MM.1S (cell line): ENCODE measurements around the gene NOX1.

Experiments
- DNase-seq: peaks from one replicate; pipeline ENCODE4 v3.0.0-alpha.2; 2015
- H2AFZ ChIP-seq: fragments of 300-600 bp; sonication (generic); 2 replicates; pipeline ENCODE4 v1.6.0; 2016; ENCODE audit warnings: antibody characterized with exemption, low read length
- H3F3A ChIP-seq: fragments of 300-600 bp; sonication (generic); 2 replicates; pipeline ENCODE4 v1.6.1; 2016; ENCODE audit warnings: mild to moderate bottlenecking, antibody characterized with exemption, low read length, moderate library complexity, mixed read lengths; ENCODE audit not compliant: insufficient read depth
- H3K27ac ChIP-seq: fragments of 300-600 bp; sonication (generic); 2 replicates; pipeline ENCODE4 v1.5.1; 2016; ENCODE audit warnings: mild to moderate bottlenecking, low read length
- H3K27me3 ChIP-seq: fragments of 300-600 bp; sonication (generic); replicated peaks from 2 replicates; pipeline ENCODE4 v1.6.0; 2016; ENCODE audit warnings: low read length; ENCODE audit not compliant: insufficient read depth
- H3K36me3 ChIP-seq: fragments of 300-600 bp; sonication (generic); replicated peaks from 2 replicates; pipeline ENCODE4 v1.6.1; 2016; ENCODE audit warnings: mild to moderate bottlenecking, low read length, mixed read lengths; ENCODE audit not compliant: insufficient read depth
- H3K4me1 ChIP-seq: fragments of 300-600 bp; sonication (generic); 2 replicates; pipeline ENCODE4 v1.6.1; 2016; ENCODE audit warnings: low read length, mixed read lengths
- H3K4me2 ChIP-seq: fragments of 300-600 bp; sonication (generic); 2 replicates; pipeline ENCODE4 v1.6.0; 2016; ENCODE audit warnings: low read depth, low read length
- H3K4me3 ChIP-seq: fragments of 300-600 bp; sonication (generic); 2 replicates; pipeline ENCODE4 v1.5.1; 2016; ENCODE audit warnings: low read length, mixed read lengths
- H3K79me2 ChIP-seq: fragments of 300-600 bp; sonication (generic); 2 replicates; pipeline ENCODE4 v1.6.1; 2016; ENCODE audit warnings: mixed run types, low read length, mixed read lengths
- H3K9ac ChIP-seq: fragments of 300-600 bp; sonication (generic); 2 replicates; pipeline ENCODE4 v1.6.1; 2016; ENCODE audit warnings: low read length, mixed read lengths
- H3K9me2 ChIP-seq: fragments of 300-600 bp; sonication (generic); replicated peaks from 2 replicates; pipeline ENCODE4 v1.6.1; 2016; ENCODE audit warnings: mild to moderate bottlenecking, low read length, mixed read lengths; ENCODE audit not compliant: insufficient read depth
- H3K9me3 ChIP-seq: fragments of 300-600 bp; sonication (generic); replicated peaks from 2 replicates; pipeline ENCODE4 v1.6.1; 2016; ENCODE audit warnings: mild to moderate bottlenecking, low read length, mixed read lengths; ENCODE audit not compliant: insufficient read depth
- H4K20me1 ChIP-seq: fragments of 300-600 bp; sonication (generic); 2 replicates; pipeline ENCODE4 v1.6.1; 2016; ENCODE audit warnings: mild to moderate bottlenecking, low read length, moderate library complexity, mixed read lengths; ENCODE audit not compliant: insufficient read depth
- EZH2 ChIP-seq: fragments of 300-600 bp; sonication (generic); optimal IDR thresholded peaks from 2 replicates; pipeline ENCODE3; 2017; ENCODE audit warnings: low read depth, mild to moderate bottlenecking, antibody characterized with exemption, low read length, mixed read lengths
- EZH2phosphoT487 ChIP-seq: fragments of 300-600 bp; sonication (generic); IDR thresholded peaks from 2 replicates; pipeline ENCODE4 v1.6.1; 2018; ENCODE audit warnings: antibody characterized with exemption, low read length
- TF ChIP-seq, protein P1 (sequence below): fragments of 300-600 bp; sonication (generic); IDR thresholded peaks from 2 replicates; pipeline ENCODE4 v1.5.1; 2016; ENCODE audit warnings: antibody characterized with exemption, low read length, mixed read lengths

NOX1 gene

GRCh38 chrX:100895365-100896075 is 21.4 kb upstream of the NOX1 start:
- Histone ChIP-seq H3K79me2 (no peaks in the 10 kb centered on the region), H3K4me2 (no peak overlapping the region), H3K27me3 (no peaks in the 10 kb centered on the region), H4K20me1 (no peaks in the 10 kb centered on the region), H3K36me3 (no peaks in the 10 kb centered on the region), H3K4me1 (no peaks in the 10 kb centered on the region), H3K9me3 (no peaks in the 10 kb centered on the region), H3K27ac (no peak overlapping the region), H3F3A (no peaks in the 10 kb centered on the region), H3K9me2 (no peaks in the 10 kb centered on the region), H3K9ac (no peak overlapping the region), H2AFZ (peak overlapping the region; percentile 42; the same call in 1 of the 2 replicates), H3K4me3 (no peak overlapping the region)
- peak; percentile 35 for DNase-seq
- TF ChIP-seq EZH2phosphoT487 (no peak), EZH2 (no peak)
- TF ChIP-seq, protein P1, sequence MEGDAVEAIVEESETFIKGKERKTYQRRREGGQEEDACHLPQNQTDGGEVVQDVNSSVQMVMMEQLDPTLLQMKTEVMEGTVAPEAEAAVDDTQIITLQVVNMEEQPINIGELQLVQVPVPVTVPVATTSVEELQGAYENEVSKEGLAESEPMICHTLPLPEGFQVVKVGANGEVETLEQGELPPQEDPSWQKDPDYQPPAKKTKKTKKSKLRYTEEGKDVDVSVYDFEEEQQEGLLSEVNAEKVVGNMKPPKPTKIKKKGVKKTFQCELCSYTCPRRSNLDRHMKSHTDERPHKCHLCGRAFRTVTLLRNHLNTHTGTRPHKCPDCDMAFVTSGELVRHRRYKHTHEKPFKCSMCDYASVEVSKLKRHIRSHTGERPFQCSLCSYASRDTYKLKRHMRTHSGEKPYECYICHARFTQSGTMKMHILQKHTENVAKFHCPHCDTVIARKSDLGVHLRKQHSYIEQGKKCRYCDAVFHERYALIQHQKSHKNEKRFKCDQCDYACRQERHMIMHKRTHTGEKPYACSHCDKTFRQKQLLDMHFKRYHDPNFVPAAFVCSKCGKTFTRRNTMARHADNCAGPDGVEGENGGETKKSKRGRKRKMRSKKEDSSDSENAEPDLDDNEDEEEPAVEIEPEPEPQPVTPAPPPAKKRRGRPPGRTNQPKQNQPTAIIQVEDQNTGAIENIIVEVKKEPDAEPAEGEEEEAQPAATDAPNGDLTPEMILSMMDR = peak; percentile 60

DNA sequence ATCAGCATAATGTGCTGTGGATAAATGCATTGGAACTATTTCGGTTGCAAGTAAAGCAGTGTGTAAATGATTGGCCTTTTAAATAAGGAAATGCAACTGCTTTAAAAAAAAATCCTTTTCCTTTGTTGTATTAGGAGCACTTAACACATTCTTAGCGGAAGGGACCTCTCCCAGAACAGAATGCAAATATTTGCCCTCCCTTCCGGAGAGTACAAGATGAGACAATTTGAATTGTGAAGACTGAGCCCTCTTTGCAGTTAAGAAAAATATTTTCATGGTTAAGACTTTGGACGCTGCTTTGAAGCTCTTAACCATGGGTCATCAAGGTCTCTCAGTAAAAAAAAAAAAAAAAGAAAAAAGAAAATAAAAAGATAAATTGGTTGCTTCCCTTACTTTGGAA is 9.5 kb upstream of the NOX1 start:
- H2AFZ ChIP-seq = no peak overlapping the region
- no peak for DNase-seq

DNA sequence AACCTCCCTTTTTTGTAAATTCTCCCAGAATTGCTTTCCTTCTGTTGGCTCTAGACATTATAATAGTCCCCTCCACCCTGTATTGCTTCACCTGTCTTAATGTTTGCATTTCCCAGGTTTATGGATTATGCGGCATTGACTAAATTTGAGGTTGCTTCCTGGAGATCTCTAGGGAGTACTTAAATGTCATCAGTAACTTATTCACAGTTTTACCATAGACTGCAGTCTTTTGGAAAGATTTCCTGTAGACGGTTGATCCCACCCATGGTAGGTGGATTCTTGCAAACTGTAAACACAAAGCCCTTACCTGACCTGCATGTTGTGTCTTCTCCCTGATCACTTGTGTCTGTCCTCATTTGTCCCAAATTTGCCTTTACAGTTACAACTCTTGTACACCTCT is 6.2 kb upstream of the NOX1 start:
- no peak overlapping the region for H3K9ac ChIP-seq
- no peaks in the 10 kb centered on the region for H3K4me1 ChIP-seq
- H3K4me2 ChIP-seq = no peak overlapping the region
- no peaks in the 10 kb centered on the region for H3K9me2 ChIP-seq
- no peaks in the 10 kb centered on the region for H3K27me3 ChIP-seq
- TF ChIP-seq, protein P1 = no peak
- TF ChIP-seq EZH2 (no peak), EZH2phosphoT487 (no peak)
- no peaks in the 10 kb centered on the region for H3K79me2 ChIP-seq
- no peak overlapping the region for H3K4me3 ChIP-seq
- no peaks in the 10 kb centered on the region for H3F3A ChIP-seq
- H3K27ac ChIP-seq = no peak overlapping the region
- no peaks in the 10 kb centered on the region for H4K20me1 ChIP-seq
- H2AFZ ChIP-seq = no peak overlapping the region
- H3K36me3 ChIP-seq = no peaks in the 10 kb centered on the region
- no peak for DNase-seq
- H3K9me3 ChIP-seq = no peaks in the 10 kb centered on the region

More for the DNA sequence above, 9.5 kb upstream of the NOX1 start:
- H3K4me3 ChIP-seq = no peak overlapping the region
- H3K27me3 ChIP-seq = no peaks in the 10 kb centered on the region
- no peaks in the 10 kb centered on the region for H4K20me1 ChIP-seq
- no peaks in the 10 kb centered on the region for H3K9me2 ChIP-seq
- H3K27ac ChIP-seq = no peak overlapping the region
- H3K79me2 ChIP-seq = no peaks in the 10 kb centered on the region
- H3K9me3 ChIP-seq = no peaks in the 10 kb centered on the region
- H3K36me3 ChIP-seq = no peaks in the 10 kb centered on the region
- H3K4me1 ChIP-seq = no peaks in the 10 kb centered on the region
- H3K9ac ChIP-seq = no peak overlapping the region
- no peaks in the 10 kb centered on the region for H3F3A ChIP-seq
- H3K4me2 ChIP-seq = no peak overlapping the region
- no peak for TF ChIP-seq EZH2phosphoT487
- TF ChIP-seq, protein P1 = no peak
- no peak for TF ChIP-seq EZH2
